DND-41 (cell line): ENCODE measurements around the gene KCNMA1.

Experiments used
- CTCF ChIP-seq: IDR thresholded peaks from 2 replicates; pipeline ENCODE4 v1.5.1; 2012; ENCODE audit warnings: borderline replicate concordance, low read length, moderate library complexity, mild to moderate bottlenecking; ENCODE audit not compliant: poor library complexity, severe bottlenecking; ENCODE audit errors: extremely low read depth
- EZH2 ChIP-seq: IDR thresholded peaks from 3 replicates; pipeline ENCODE4 v1.6.1; 2012; ENCODE audit warnings: borderline replicate concordance, low read depth, mild to moderate bottlenecking, moderate library complexity, low read length, inconsistent platforms; ENCODE audit not compliant: severe bottlenecking

- TF ChIP-seq CTCF (no peak), EZH2 (no peak)
These were observed 241.3 kb downstream of the KCNMA1 start for GRCh38 chr10:77396290-77396689.
